Amygdala (tissue), 56 donors: ENCODE data around the gene SUCLA2.

Experiments used
- DNase-seq, 56 donors: peaks; one replicate each; lab custom pipeline; 2025; lab: John Stamatoyannopoulos, UW

The SUCLA2 gene

DNA sequence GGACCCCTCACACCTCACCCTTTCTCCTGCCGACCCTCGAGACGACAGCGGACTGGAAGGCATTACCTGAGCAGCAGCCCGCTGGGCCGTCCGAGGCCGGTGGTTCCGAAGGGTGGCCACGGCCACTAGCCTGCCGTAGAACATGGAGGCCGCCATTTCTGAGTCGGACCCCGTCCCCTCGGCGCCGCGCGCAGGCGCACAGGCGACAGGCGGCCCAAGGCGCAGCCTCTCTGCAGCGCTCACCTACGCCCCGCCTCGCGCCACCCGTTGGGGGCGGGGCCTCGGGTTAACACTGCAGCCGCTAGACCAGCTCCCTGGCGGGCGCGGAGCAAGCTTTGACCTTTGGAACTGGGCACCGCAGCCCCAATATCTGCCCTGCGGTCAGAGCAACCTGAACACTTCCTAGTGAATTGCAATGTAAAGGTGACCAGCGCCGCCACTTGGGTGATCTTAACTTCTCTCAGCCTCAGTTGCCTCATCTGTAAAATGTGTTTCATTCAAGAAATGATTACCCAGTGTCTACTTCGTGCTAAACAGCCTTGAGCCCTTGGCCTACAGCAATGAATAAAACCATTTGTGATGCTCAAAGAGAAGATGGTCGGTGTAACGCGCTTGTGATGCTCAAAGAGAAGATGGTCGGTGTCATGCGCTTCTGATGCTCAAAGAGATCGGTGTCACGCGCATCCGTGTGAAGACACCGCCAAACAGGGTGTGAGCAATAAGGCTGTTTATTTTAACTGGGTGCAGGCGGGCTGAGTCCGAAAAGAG, at the start of gene SUCLA2:
Gene SUCLA2, minus strand, starts transcription at position 160 of the 768 bp plus-strand sequence. Its CDS starts 4 bp downstream, at position 156.
- peak; percentile 23 to 93 (median 80) for DNase-seq

DNA sequence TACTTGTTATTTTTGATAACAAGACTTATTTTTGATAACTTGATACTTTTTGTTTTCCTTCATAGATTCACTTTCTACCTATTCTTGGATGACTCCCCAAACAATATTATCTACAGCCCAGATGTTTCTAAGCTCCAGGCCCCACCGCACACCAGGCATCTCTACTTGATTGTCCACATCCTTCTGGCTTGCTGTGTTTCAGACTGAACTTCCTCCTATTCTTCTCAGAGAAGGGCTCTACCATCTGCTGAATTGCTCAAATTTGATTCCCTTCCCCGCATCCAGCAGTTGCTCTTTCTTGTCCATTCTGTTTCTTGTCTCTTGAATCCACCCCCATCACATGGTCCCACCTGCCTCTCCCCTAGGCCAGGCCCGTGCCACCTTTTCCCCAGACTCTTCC, 49.5 kb upstream of the SUCLA2 start:
- DNase-seq = no peak

DNA sequence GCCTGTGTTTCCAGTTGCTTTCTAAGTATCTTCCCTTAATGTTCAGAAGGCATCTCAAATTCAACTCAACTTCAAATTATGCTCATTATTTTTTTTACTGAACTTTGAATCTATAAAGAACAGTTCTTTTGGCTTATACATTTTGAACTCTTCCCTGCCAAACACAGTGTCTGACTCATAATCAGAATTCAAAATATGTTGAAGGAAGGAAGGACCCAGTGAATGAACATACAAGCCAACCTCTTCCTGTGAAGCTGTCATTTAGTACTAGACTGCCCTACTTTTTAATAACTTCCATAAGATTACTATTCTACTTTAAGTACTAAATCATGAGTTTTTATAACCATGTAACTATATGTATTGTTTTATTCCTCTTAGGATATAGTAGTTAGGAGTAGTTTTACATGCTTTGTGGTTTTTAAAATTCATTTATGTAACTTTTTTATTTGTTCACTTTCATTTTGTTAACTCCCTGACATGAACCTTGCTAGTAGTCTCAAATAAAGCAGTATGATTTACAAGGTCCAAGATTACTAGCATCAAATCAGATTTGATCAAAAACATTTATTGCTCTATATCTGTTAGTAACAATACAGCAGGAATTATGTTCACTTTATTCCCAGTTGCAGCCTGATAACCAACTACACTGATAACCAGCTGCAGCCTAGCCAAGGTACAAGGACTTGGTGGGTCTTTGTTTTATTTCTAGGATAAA, 42.9 kb upstream of the SUCLA2 start:
- no peak for DNase-seq

DNA sequence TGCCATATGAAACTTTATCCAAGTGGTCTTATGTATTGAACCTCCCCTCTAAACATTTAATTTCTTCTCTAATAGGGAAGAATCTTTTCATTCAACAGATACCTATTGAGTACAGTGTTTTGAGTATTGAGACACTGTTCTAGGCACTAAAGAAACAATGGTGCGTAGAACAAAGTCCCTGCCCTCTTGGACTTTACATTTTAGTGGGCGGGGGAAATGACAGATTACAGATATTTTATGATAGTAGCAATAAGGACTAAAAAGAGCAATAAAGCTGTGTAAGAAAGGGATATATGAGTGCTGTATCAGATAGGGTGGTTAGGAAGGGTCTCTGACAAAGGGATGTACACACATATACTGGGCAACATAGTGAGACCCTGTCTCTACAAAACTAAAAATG, 41.8 kb upstream of the SUCLA2 start:
- DNase-seq = no peak

DNA sequence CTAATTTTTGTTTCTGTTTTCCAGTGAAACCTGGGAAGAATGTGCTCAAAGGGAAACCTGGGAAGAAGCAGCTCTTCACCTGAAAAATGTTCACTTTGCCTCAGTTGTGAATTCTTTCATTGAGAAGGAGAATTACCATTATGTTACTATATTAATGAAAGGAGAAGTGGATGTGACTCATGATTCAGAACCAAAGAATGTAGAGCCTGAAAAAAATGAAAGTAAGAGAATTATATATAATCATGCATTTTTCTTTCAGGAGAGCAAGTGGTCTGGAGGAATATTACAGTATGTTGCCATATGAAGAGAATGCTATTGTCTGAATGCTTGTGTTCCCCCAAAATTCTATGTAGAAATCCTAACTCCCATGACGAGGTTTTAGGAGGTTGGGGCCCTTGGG, 39.8 kb upstream of the SUCLA2 start:
- no peak for DNase-seq

DNA sequence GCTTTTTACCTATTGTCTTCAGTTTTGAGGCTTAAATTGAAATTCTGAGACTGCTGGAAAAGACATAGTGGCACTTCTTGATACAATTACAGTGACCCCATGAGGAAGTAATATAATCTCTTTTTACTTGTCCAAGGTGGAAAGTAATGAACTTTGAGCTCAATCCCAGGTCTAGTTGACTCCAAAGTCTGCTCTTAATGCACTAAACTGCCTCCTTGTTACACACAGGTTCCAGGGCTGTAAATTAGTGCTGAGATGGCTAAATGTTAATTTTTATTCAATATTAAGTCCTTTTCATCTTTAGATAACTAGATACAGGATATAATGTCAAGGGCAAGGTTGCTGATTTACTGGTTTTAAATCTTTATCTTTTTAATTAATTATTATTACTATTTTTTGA, 39.0 kb upstream of the SUCLA2 start:
- DNase-seq = no peak

DNA sequence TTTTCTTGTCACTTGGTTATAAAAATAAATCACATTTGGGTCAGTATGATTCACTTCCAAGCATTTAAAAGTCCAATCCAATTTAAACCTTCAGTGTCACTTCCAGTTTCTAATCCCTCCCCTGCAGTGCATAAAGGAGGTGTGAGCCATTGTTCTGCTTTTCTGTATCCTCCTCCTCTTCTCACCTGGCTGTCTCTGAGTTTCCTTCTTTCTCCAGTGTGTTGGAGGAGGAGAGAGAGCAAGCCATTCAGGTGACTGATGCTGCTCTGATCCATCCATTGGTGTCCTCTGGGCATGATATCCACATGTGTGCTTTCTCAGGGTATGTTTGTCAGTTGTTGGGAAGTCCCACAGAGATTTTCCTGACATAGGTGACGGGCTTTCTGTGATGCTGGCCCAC, 37.7 kb upstream of the SUCLA2 start:
- DNase-seq = peak in 2 of 56 donors; percentile 4 to 8

DNA sequence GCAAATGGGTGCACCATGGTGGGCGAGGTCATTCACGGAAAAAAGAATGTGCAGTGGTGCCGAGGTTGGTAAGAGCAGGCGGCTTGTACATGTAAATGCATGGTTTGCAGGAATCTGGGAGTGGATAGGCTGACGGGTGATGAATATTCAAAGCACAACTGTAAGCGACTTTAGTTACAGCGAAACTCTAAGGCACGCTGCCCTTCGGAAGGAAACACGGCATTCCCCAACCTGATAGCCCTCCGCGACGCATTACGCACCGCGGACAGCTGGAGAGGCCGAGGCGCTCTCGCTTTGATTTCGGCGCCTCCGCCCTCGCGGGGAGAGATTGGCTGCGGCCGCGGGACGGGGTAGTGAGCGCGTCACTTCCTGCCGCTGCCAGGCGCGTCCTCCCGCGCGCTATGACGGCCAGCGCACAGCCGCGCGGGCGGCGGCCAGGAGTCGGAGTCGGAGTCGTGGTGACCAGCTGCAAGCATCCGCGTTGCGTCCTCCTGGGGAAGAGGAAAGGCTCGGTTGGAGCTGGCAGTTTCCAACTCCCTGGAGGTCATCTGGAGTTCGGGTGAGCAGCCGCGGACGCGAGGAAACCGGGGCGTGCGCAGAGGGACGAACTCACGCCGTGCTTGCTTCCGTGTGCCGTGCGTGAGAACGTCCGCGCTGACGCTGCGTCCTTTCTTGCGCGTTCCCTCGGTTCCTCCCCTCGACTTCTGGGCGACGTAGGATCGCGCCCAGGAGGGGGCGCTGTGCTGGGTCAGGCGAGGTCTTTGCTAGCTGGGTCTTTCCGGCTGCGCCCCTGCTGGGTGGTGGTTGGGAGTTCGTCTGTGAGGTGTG, 36.5 kb upstream of the SUCLA2 start, which contains the start of gene NUDT15:
Gene NUDT15, plus strand, starts transcription at position 381 of the 828 bp plus-strand sequence. Its CDS starts 21 bp downstream, at position 402.
- peak; percentile 79 to 97 (median 91) for DNase-seq

DNA sequence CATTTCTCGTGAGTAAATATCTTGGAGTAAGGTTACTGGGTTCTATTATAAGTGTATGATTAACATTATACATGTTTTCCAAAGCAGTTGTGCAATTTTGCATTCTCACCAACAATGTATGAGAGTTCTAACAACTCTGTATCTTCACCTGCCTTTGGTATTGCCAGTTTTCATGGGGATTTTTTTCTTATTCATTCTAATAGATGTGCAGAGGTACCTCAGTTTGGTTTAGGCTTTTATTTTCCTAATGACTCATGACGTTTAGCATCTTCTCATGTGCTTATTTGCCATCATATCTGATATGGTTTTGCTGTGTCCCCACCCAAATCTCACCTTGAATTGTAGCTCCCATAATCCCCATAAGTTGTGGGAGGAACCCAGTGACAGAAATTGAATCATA, 28.8 kb upstream of the SUCLA2 start:
- no peak for DNase-seq

DNA sequence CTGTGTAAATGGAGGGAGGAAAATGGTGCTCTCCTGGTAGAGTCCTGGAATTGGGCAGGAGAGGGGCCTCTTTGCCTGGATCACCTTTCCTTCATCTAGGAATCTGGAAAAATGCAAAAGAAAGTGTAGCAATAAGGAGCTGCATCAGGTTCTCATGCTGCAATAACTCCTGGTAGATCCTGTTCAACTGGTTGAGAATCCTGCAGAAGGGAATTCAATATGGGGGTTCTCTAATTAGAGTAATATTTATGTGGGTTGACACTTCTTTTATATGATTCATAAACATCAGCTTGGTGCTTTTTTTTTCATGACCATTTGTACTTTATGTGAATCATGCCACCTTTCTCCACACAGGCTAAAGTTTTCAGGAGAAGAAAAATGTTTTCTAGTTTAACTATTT, 27.0 kb upstream of the SUCLA2 start:
- no peak for DNase-seq

DNA sequence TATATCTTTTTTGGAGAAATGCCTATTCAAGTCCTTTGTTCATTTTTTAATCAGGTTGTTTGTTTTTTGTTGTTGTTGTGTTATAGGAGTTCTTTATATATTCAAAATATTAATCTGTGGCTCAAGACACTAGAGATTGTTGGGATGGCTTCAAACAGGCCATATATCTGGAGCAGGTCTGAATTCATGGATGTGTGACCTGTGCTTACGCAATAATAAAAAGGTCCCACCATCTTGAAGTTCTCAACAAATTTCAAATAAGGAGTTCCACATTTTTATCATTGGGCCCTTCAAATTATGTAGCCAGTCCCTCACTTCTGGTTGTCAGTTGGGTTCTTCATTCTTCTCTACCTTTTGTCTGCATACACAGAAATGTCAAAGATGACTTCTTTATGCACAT, 18.7 kb upstream of the SUCLA2 start:
- no peak for DNase-seq

DNA sequence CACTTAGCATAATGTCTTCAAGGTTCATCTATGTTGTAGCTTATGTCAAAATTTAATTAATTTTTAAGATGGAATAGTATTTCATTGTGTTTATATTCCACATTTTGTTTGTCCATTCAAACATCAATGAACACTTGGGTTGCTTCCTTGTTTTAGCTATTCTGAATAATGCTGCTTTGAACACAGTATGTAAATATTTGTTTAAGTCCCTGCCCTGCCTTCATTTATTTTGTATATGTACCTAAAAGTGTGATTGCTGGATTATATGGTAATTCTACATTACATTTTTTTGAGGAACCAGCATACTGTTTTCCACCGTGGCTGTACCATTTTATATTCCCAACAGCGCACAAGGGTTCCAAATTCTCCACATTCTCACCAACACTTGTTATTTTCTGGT, 17.6 kb upstream of the SUCLA2 start:
- DNase-seq = no peak

DNA sequence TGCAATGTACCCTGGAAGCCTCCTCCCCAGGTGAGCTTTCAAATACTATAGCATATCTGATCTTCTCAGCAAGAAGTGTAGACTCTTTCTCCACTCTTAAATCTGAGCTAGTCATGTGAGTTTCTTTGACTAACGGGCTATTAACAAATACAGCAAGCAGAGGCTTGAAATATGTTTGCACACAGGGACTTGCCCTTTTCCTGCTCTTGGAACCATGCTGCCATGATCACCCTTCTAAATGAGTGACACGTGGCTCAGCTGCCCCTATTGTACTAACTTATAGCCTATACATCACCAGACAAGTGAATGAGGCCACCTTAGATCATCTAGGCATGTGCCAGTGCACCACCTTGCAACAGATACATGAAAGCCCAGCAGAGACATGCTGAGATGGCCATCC, 13.3 kb upstream of the SUCLA2 start:
- no peak for DNase-seq

DNA sequence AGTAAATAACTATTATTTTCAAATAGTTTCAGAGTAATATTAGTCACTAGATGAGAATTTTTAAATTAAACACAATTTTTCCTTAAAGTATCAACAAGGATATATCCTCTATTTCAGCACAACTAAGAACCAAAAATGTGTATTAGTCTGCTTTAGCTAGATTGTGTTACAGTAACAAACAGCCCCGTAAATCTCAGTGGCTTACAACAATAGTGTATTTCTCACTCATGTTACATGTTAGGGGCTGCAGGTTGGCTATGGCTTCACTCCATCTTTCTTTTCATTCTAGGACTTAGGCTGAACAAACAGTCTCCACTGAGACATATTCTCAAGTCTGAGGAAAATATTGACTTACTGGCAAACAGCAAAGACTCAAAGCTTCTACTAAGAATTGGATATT, 11.6 kb upstream of the SUCLA2 start:
- no peak for DNase-seq

DNA sequence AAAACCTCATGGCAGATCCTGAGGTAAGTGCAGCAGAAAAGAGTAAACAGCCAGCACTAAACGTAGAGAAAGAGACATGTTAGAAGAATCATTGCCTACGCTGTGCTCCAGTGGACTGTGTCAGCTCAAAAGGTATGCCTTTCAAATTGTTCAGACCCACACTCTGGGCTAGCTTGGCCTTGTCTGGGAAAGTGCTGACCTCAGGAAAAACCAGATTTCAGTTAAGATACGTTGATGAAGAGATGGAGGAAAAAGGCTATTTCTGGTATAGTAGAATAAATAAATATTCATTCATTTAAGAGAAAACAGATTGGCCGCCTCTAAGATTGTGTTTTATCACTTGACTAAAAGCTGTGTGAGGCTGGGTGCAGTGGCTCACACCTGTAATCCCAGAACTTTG, 9.6 kb upstream of the SUCLA2 start:
- no peak for DNase-seq

DNA sequence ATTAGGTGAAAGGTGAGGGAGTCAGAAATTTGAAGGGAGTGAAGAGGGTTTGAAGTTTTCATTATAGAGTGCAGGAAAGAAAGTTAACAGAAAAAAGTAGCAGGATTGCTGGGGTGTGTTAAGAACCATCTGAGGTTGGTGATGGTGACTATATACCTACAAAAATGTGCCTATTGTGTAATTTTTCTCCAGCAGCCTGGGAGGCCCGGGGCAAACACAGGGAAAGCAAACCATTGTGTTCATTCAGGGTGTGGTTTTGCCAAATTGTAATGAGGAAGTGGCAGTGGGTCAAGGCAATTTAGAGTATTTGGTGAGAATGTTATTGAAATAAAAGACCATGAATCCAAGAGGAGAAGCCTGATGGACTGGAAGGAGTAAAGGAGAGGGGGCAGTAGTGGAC, 8.2 kb upstream of the SUCLA2 start:
- DNase-seq = no peak

DNA sequence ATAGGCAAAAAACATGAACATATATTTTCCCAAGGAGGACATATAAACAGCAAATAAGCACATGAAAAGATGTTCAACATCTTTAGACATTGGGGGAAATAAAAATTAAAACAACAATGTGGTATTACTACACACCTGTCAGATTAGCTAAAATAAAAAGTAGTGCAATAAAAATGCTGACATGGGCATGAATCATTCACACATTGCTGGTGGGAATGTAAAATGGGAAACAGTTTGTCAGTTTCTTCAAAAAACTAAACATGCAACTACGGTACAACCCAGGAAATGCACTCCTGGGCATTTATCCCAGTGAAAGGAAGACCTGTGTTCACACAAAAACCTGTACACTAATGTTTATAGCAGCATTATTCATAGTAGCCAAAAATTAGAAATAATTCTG, 5.3 kb upstream of the SUCLA2 start:
- no peak for DNase-seq

DNA sequence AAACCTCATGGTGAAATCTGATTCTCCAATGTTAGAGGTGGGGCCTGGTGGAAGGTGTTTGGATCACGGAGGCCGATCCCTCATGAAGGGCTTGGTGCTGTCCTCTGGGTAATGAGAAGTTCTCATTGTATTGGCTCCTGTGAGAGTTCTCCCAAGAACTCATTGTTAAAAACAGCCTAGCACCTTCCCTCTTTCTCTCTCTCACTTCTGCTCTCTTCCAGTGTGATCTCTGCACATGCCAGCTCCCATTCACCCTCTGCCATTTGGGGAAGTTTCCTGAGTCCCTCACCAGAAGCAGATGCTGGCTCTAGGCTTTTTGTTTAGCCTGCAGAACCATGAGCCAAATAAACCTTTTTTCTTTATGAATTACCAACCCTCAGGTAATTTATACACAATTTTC, 3.1 kb upstream of the SUCLA2 start:
- peak in 9 of 56 donors; percentile 1 to 39 (median 5) for DNase-seq

DNA sequence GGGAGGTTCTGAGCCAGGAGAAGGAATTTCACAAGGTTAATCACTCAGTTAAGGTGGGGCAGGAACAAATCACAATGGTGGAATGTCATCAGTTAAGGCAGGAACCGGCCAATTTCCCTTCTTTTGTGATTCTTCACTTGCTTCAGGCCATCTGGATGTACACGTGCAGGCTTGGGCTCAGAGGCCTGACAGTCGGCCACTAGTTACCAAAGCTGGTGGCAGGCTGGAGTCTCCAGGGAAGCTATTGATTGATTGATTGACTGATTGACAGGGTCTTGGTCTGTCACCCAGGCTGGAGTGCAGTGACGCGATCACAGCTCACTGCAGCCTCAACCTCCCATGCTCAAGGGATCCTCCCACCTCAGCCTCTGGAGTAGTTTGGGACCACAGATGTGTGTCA, 926 bp upstream of the SUCLA2 start:
- DNase-seq = peak in 8 of 56 donors; percentile 0 to 9 (median 2)

DNA sequence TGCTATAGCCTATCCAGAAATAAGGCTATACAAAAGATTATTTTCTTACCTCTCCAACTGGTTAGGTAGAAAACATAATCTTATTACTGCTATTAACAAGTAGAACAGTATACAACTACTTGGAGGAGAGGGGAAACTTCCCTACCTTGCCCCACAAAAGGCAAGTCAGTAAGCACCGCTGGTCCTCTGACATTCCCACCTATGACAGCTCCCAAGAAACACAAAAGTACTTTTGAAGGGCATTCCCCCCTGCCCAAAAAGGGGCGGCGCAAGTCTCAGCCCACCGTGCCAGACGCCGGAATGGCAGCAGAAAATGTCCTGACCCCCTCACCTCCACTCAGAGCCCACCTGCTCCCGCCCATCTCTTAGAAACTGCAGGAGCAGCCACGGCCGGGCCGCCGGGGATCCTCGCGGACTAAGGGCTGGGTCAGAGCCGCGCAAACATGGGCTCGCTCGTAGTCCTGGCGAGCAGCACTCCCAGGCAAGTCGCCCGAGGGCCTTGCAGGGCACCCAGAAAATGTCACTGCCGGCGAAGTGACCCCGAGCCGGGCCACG, 437 bp downstream of the SUCLA2 start:
- DNase-seq = peak in 6 of 56 donors; percentile 36 to 64 (median 54)

DNA sequence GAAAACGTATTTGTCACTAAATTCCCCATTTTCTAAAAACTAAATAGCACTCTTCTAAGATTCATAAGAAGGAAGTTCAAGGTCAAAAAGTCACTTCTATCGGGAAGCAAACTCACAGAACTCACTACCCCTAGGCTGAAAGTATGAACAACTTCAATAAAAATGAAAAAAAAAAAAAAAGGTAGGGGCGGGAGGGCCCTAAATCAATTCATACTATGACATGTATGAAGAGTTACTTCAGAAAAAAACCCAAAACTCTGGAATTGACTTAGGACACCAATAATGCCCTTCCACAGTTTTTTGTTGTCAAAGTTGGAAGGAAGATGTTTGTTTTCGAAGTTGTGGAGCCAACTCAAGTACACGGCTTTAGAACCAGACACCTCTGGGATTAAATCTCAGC, 1.1 kb downstream of the SUCLA2 start:
- DNase-seq = no peak
